A673 (cell line): ENCODE data around the gene PURB. TPM values are rescaled to one million over a fixed set of nuclear protein-coding genes. Genes with fewer than 3 reads are reported as not detected.
"Not testable (repeated sequence)": the region's sequence is repeated elsewhere in the genome, so short reads cannot be mapped to it uniquely, and the experiment has no call there.

Experiments
- Bru-seq: library from RNA; stranded (reverse); fragments of 400-500 nt; gene quantifications from one replicate; lab custom pipeline; 2021; lab: Mats Ljungman, UMichigan
- BruChase-seq, 2 experiments: library from RNA; stranded (reverse); fragments of 400-500 nt; gene quantifications; one replicate each; lab custom pipeline; 2021; lab: Mats Ljungman, UMichigan
- BruUV-seq: library from RNA; stranded (reverse); fragments of 400-500 nt; replicated peaks from 2 replicates; lab custom pipeline; 2021; lab: Mats Ljungman, UMichigan
- CTCF ChIA-PET: fragments of 300-600 bp; sonication (Branson Sonifier 250); formaldehyde crosslinking; loops from one replicate; lab custom pipeline; 2022; ENCODE audit warnings: antibody characterized with exemption; lab: Charles Lee
- POLR2A ChIA-PET: fragments of 300-600 bp; sonication (Branson Sonifier 250); formaldehyde crosslinking; loops from one replicate; lab custom pipeline; 2022; ENCODE audit warnings: antibody characterized with exemption; ENCODE audit not compliant: low non-redundant PET; lab: Charles Lee
- DNase-seq: peaks from one replicate; pipeline ENCODE4 v3.0.0-alpha.2; 2015; ENCODE audit warnings: low spot score
- H3K27ac ChIP-seq: fragments of 200-600 bp; sonication (generic); 2 replicates; pipeline ENCODE4 v1.5.1; 2016; ENCODE audit warnings: mixed run types, low read depth, mild to moderate bottlenecking, mixed read lengths, antibody characterized with exemption, low read length; ENCODE audit not compliant: poor library complexity, severe bottlenecking
- H3K27me3 ChIP-seq: fragments of 200-600 bp; sonication (generic); replicated peaks from 2 replicates; pipeline ENCODE4 v1.6.1; 2017; ENCODE audit warnings: mixed run types, low read depth, mild to moderate bottlenecking, mixed read lengths, antibody characterized with exemption, low read length; ENCODE audit not compliant: insufficient read depth, poor library complexity
- H3K36me3 ChIP-seq: fragments of 200-600 bp; sonication (generic); 2 replicates; pipeline ENCODE4 v1.6.1; 2016; ENCODE audit warnings: mixed run types, mild to moderate bottlenecking, mixed read lengths, antibody characterized with exemption, low read length; ENCODE audit not compliant: insufficient read depth, poor library complexity, severe bottlenecking
- H3K4me1 ChIP-seq: fragments of 200-600 bp; sonication (generic); 2 replicates; pipeline ENCODE4 v1.6.1; 2017; ENCODE audit warnings: mixed run types, mild to moderate bottlenecking, mixed read lengths, antibody characterized with exemption, low read length; ENCODE audit not compliant: insufficient read depth, poor library complexity, severe bottlenecking
- H3K4me3 ChIP-seq: fragments of 200-600 bp; sonication (generic); 2 replicates; pipeline ENCODE4 v1.5.1; 2016; ENCODE audit warnings: low read depth, mixed run types, mild to moderate bottlenecking, mixed read lengths, low read length; ENCODE audit not compliant: poor library complexity, severe bottlenecking
- H3K9me3 ChIP-seq: fragments of 200-600 bp; sonication (generic); 2 replicates; pipeline ENCODE4 v1.6.1; 2016; ENCODE audit warnings: mixed run types, low read depth, mild to moderate bottlenecking, mixed read lengths, antibody characterized with exemption, low read length; ENCODE audit not compliant: poor library complexity, severe bottlenecking
- CTCF ChIP-seq: fragments of 300-800, 200-600 bp; sonication (generic); conservative IDR thresholded peaks from 2 replicates; pipeline ENCODE4 v1.5.1; 2017; ENCODE audit warnings: low read depth, mild to moderate bottlenecking, antibody characterized with exemption, low read length, moderate library complexity, mixed read lengths
- EZH2 ChIP-seq: fragments of 200-600 bp; sonication (generic); IDR thresholded peaks from 2 replicates; pipeline ENCODE4 v1.6.1; 2017; ENCODE audit warnings: borderline replicate concordance, low read depth, mild to moderate bottlenecking, mixed read lengths, antibody characterized with exemption, low read length; ENCODE audit not compliant: poor library complexity, severe bottlenecking
- intact Hi-C: fragments of 100-400 bp; cut with micrococcal nuclease; formaldehyde crosslinking; loops from one replicate; pipeline ENCODE4 v1.10.0; 2022; ENCODE audit not compliant: unreplicated experiment
- long read RNA-seq: library from polyadenylated mRNA; stranded (forward); transcript quantifications from one replicate; pipeline ENCODE4 v2.0.0, GENCODE V29; 2022
- total RNA-seq: library from RNA; stranded (reverse); gene quantifications from 2 replicates; pipeline ENCODE4 v1.2.3, GENCODE V29; 2021

The PURB gene
- total RNA-seq, result 25.3 and 27.4 TPM in 2 replicates
- percentile 96 among the genes with signal in this experiment for Bru-seq, nascent RNA
- percentile 99 among the genes with signal in this experiment for BruChase-seq, experiment 1, labeled RNA remaining after a 2-hour chase
- BruChase-seq, experiment 2, labeled RNA remaining after a 6-hour chase, result percentile 98 among the genes with signal in this experiment
- long read RNA-seq, full-length matches to known transcripts, result 35 of 35 reads
- long read RNA-seq, partial matches to known transcripts, result 0 of 35 reads
- long read RNA-seq, other reads (novel, unspliced or antisense), result 0 of 35 reads

DNA sequence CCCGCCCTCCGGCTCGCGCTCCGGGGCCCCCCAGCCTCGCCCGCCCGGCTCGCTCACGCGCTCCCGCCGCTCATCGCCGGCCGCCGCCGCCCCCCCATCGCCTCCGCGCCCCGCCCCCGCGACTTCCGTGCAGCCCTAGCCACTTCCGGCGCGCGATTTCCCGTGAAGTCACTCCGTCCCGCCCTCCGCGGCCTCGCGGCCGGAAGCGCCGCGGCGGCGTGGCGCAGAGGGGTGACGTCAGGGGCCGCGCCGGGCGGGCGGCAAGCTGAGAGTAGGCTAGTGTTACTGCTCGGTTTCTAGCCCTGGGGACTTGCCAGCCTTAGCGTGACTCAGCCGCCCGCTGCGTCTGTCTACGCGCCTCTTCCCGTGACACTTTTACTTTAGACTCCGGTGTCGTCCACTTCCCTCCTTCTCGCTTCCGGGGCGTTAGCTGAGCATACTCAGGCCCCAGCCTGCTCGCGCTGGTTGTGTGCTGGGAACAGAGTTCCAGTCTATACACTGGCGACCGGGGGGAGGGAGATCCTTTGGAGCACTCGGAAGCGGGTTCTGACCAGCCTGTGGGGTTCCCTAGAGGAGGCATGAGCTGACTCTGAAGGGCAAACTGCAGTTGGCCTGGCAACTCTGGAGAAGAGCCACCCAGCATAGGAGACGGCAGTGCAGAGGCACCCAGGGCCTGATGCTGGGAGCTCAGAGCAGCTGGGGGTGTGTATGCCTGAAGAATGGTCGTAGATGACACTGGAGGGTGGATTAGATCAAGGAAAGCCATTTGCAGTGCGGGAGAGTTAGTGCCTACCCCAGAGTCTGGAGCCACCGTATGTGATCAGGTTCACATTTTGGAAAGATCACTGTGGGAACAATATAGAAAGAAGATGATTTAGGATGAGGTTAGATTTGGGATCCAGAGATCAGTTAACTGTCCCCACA lies at the start of gene PURB:
Gene PURB, minus strand, starts transcription at position 137 of the 924 bp plus-strand sequence. CDS start 182 bp downstream, outside the sequence.
- H3K27ac ChIP-seq, result peak within 1 kb of the TSS; percentile 98
- no peaks in the 10 kb centered on the region for H3K9me3 ChIP-seq
- CTCF ChIA-PET, result no interaction called here
- peaks cover 36% of the 10 kb centered on the region for H3K4me1 ChIP-seq
- peak; percentile 96 for DNase-seq
- TSS peak; percentile 89 for BruUV-seq
- intact Hi-C loops, result loop anchor here (5.0 kb wide), 1 partner anchor 97 kb away; no protein-coding TSS in a partner anchor
- POLR2A ChIA-PET, result no interaction called here
- TF ChIP-seq CTCF (no peak), EZH2 (no peak)
- peaks cover 15% of the 10 kb centered on the region for H3K36me3 ChIP-seq
- H3K4me3 ChIP-seq, result peak within 1 kb of the TSS; percentile 74
- no peaks in the 10 kb centered on the region for H3K27me3 ChIP-seq

DNA sequence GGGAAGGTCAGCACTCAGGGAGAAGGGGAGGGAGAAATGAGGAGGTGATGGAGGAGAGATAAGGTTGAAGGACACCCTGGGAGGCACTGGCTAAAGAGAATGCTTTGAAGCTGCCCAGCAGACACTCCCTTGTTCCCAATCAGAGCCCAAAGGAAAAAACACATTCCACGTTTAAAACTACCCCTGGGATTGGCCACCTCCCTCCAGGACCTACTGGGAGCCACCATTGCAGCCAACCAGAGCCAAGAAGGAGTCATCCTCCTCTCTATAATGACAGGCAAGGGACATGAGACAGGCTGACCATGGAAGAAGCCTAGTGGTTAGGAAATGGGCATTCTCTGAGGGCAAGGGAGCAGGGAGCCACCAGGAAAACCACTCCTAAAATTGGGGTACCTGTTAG lies 49.7 kb upstream of the PURB start:
- intact Hi-C loops, result no loop called here
- ChIA-PET CTCF (no interaction called here), POLR2A (no interaction called here)
- Histone ChIP-seq H3K27ac (no peak overlapping the region), H3K36me3 (no peaks in the 10 kb centered on the region), H3K4me1 (no peaks in the 10 kb centered on the region), H3K9me3 (no peaks in the 10 kb centered on the region), H3K4me3 (no peak overlapping the region), H3K27me3 (no peaks in the 10 kb centered on the region)
- BruUV-seq, result no TSS peak
- no peak for DNase-seq
- no peak for TF ChIP-seq EZH2
- TF ChIP-seq CTCF, result no peak

GRCh38 chr7:44934510-44934909 lies 49.2 kb upstream of the PURB start:
- H3K27ac ChIP-seq, H3K9me3 ChIP-seq, CTCF ChIA-PET, H3K27me3 ChIP-seq, BruUV-seq, H3K36me3 ChIP-seq, DNase-seq, POLR2A ChIA-PET, H3K4me3 ChIP-seq, H3K4me1 ChIP-seq, intact Hi-C loops: not testable (repeated sequence)
